ENCODE results near the gene TBC1D10B. TPM values are rescaled to one million over a fixed set of nuclear protein-coding genes. Genes with fewer than 3 reads are reported as not detected.

The TBC1D10B gene
- total RNA-seq, 4 donors from 2014 or later: 35.3 to 52.6 (median 43.6) TPM

DNA sequence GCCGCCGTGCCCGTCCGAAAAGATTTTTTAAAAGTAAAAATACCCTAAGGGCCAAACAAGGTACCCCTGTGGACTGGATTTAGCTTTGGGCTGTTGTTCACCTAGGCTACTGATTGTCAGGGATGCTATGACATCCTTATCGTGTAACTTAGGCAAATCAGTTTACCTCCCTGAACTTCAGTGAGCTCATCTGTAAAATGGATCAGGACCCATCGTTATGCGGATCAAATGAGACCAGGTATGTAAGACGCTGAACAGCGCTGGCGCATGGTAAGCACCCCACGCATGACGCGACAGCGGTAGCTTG, 36.5 kb upstream of the TBC1D10B start:
- no peaks in the 10 kb centered on the region for H3K27me3 ChIP-seq
- in situ Hi-C loops (cut with MboI; ENCODE audit: low sequenced_read_pairs in 4 of 4) (loop anchor here in 2 of 4 donors (25.0 kb wide), 2 partner anchors 294 to 344 kb away; partner anchors contain the start of genes ALDOA (in 1 of the 2), GDPD3 (in 1 of the 2) and MAPK3 (in 1 of the 2)), intact Hi-C loops (cut with DNase I; ENCODE audit: low total_unique reads) (loop anchor here (1.0 to 2.0 kb wide), 2 partner anchors 11 to 28 kb away; partner anchors contain the start of gene ZNF48)
- no peaks in the 10 kb centered on the region for H3K36me3 ChIP-seq
- DNase-seq: no peak
- H3K4me1 ChIP-seq: peaks cover 23 to 28% of the 10 kb centered on the region in 2 donors
- peak overlapping the region; percentile 92 to 98 (median 94) for H3K27ac ChIP-seq
- no peak for TF ChIP-seq POLR2A (IDR thresholded peaks at IDR 0.05)
- TF ChIP-seq, protein P1, sequence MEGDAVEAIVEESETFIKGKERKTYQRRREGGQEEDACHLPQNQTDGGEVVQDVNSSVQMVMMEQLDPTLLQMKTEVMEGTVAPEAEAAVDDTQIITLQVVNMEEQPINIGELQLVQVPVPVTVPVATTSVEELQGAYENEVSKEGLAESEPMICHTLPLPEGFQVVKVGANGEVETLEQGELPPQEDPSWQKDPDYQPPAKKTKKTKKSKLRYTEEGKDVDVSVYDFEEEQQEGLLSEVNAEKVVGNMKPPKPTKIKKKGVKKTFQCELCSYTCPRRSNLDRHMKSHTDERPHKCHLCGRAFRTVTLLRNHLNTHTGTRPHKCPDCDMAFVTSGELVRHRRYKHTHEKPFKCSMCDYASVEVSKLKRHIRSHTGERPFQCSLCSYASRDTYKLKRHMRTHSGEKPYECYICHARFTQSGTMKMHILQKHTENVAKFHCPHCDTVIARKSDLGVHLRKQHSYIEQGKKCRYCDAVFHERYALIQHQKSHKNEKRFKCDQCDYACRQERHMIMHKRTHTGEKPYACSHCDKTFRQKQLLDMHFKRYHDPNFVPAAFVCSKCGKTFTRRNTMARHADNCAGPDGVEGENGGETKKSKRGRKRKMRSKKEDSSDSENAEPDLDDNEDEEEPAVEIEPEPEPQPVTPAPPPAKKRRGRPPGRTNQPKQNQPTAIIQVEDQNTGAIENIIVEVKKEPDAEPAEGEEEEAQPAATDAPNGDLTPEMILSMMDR (IDR thresholded peaks at IDR 0.05 in 4 of 5, conservative IDR thresholded peaks at IDR 0.05 in 1 of 5): no peak
- peak overlapping the region; percentile 59 to 98 (median 85) for H3K4me3 ChIP-seq
- no peak for ATAC-seq
- no peaks in the 10 kb centered on the region for H3K9me3 ChIP-seq

GRCh38 chr16:30401768-30402425, 31.6 kb upstream of the TBC1D10B start:
- no peak for DNase-seq
- ATAC-seq: no peak
- in situ Hi-C loops (cut with MboI; ENCODE audit: low sequenced_read_pairs in 4 of 4) (loop anchor here in 2 of 4 donors (25.0 kb wide), 2 partner anchors 290 to 340 kb away; partner anchors contain the start of genes ALDOA (in 1 of the 2), GDPD3 (in 1 of the 2) and MAPK3 (in 1 of the 2)), intact Hi-C loops (cut with DNase I; ENCODE audit: low total_unique reads) (no loop called here)
- Histone ChIP-seq H3K27ac (no peak overlapping the region), H3K36me3 (peaks cover 0 to 17% of the 10 kb centered on the region in 2 donors), H3K27me3 (no peaks in the 10 kb centered on the region), H3K4me1 (peaks cover 9 to 13% of the 10 kb centered on the region in 2 donors), H3K4me3 (no peak overlapping the region), H3K9me3 (no peaks in the 10 kb centered on the region)
- TF ChIP-seq POLR2A (IDR thresholded peaks at IDR 0.05): no peak

GRCh38 chr16:30399435-30400186, 29.3 kb upstream of the TBC1D10B start:
- no peaks in the 10 kb centered on the region for H3K9me3 ChIP-seq
- DNase-seq (no peak), ATAC-seq (no peak)
- in situ Hi-C loops (cut with MboI; ENCODE audit: low sequenced_read_pairs in 4 of 4): loop anchor here in 2 of 4 donors (25.0 kb wide), 2 partner anchors 287 to 337 kb away; partner anchors contain the start of genes ALDOA (in 1 of the 2), GDPD3 (in 1 of the 2) and MAPK3 (in 1 of the 2)
- no peaks in the 10 kb centered on the region for H3K27me3 ChIP-seq
- H3K27ac ChIP-seq: peak overlapping the region; percentile 26 to 78 (median 69)
- H3K4me1 ChIP-seq: peaks cover 13 to 21% of the 10 kb centered on the region in 2 donors
- H3K36me3 ChIP-seq: peaks cover 0 to 17% of the 10 kb centered on the region in 2 donors
- TF ChIP-seq, protein P1 (IDR thresholded peaks at IDR 0.05 in 4 of 5, conservative IDR thresholded peaks at IDR 0.05 in 1 of 5): no peak
- intact Hi-C loops (cut with DNase I; ENCODE audit: low total_unique reads): no loop called here
- peak overlapping the region; percentile 66 to 93 (median 72) for H3K4me3 ChIP-seq

- Histone ChIP-seq H3K4me1 (peaks cover 17 to 26% of the 10 kb centered on the region in 2 donors), H3K36me3 (peaks cover 0 to 17% of the 10 kb centered on the region in 2 donors), H3K9me3 (no peaks in the 10 kb centered on the region), H3K4me3 (no peak overlapping the region), H3K27ac (no peak overlapping the region), H3K27me3 (no peaks in the 10 kb centered on the region)
- no peak for ATAC-seq
- DNase-seq: no peak
- TF ChIP-seq, protein P1 (IDR thresholded peaks at IDR 0.05 in 4 of 5, conservative IDR thresholded peaks at IDR 0.05 in 1 of 5): no peak
- no peak for TF ChIP-seq POLR2A (IDR thresholded peaks at IDR 0.05)
- intact Hi-C loops (cut with DNase I; ENCODE audit: low total_unique reads): no loop called here
- in situ Hi-C loops (cut with MboI; ENCODE audit: low sequenced_read_pairs in 4 of 4): no loop called here
Measured at GRCh38 chr16:30398661-30399434, 28.6 kb upstream of the TBC1D10B start.
